GM12892 (cell line): ENCODE measurements around the gene NKX2-1.

Experiments used
- POLR2A ChIP-seq: IDR thresholded peaks from 2 replicates; pipeline ENCODE4 v1.6.1; 2011; ENCODE audit warnings: low read depth, low read length, control low read depth
- POLR2AphosphoS5 ChIP-seq: IDR thresholded peaks from 2 replicates; pipeline ENCODE4 v1.6.1; 2011; ENCODE audit warnings: low read depth, low read length, control low read depth

DNA sequence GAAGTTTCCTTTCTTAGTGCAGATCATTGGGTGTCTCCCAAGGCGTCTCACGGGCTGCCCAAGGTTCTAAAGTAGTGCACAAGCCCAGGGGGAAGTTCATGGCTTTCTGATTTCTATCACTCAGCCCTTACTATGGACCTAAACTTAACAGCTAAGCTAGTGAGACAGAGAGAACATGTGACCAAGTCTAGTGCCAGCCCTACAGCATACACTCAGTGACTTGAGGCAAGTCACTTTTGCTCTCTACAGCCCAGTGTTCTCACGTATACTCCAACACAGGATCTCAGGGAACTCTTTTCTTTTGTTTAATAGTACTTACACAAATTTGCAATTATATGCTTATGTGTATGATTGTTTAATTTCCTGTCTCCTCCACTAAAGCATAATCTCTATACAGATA is 48.6 kb downstream of the NKX2-1 start:
- TF ChIP-seq POLR2AphosphoS5 (no peak), POLR2A (no peak)
